NT2/D1 (cell line): ENCODE data around the gene MBNL1.

ENCODE experiments used
- SUZ12 ChIP-seq: IDR thresholded peaks from 2 replicates; pipeline ENCODE4 v1.6.1; 2011; ENCODE audit not compliant: insufficient read length, insufficient read depth; ENCODE audit errors: extremely low read depth
- YY1 ChIP-seq: IDR thresholded peaks from 2 replicates; pipeline ENCODE4 v1.6.1; 2011; ENCODE audit not compliant: insufficient read length, insufficient read depth
- ZNF274 ChIP-seq: IDR thresholded peaks from 2 replicates; pipeline ENCODE4 v1.6.1; 2011; ENCODE audit warnings: mild to moderate bottlenecking, low read depth, low read length

DNA sequence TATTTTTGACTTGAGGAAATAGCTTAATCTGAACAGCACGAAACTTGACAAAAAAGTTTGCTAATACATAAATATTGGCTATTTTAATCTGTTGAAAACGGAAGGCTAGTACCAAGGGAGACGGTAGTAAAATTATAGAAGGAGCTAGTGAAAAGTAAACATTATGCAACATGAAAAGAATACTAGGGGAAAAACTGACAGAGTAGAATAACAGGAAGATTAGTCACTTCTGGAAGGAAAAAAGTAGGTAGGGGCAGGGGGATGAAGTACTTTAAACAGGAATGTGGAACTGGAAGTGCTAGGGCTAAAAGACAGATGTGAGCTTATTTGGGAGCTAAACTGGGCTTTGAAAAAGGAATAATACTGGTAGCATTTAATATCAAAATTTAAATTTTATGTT is 60.1 kb downstream of the MBNL1 start:
- TF ChIP-seq ZNF274 (no peak), YY1 (no peak), SUZ12 (no peak)
